Measurements from ENCODE around the gene MYBPHL. TPM values are rescaled to one million over a fixed set of nuclear protein-coding genes. Genes with fewer than 3 reads are reported as not detected.

The MYBPHL gene
- total and polyA plus RNA-seq, 2 experiments from 2014 or later: not detected

DNA sequence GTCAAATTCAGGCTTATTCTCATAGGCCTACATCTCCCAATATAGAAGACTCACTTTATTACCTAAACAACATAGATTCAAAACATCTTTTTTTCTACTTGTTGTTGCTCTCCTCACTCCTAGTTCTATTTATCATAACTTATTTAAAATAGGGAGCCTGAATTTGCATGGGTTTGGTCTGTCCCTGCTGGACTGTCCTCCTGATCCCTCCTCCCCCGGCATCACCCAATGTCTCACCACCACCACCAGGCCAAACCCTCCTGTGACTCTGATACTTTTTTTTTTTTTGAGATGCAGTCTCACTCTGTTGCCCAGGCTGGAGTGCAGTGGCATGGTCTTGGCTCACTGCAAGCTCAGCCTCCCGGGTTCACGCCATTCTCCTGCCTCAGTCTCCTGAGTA is 31.8 kb upstream of the MYBPHL start (continued):
- TF ChIP-seq, protein P1, sequence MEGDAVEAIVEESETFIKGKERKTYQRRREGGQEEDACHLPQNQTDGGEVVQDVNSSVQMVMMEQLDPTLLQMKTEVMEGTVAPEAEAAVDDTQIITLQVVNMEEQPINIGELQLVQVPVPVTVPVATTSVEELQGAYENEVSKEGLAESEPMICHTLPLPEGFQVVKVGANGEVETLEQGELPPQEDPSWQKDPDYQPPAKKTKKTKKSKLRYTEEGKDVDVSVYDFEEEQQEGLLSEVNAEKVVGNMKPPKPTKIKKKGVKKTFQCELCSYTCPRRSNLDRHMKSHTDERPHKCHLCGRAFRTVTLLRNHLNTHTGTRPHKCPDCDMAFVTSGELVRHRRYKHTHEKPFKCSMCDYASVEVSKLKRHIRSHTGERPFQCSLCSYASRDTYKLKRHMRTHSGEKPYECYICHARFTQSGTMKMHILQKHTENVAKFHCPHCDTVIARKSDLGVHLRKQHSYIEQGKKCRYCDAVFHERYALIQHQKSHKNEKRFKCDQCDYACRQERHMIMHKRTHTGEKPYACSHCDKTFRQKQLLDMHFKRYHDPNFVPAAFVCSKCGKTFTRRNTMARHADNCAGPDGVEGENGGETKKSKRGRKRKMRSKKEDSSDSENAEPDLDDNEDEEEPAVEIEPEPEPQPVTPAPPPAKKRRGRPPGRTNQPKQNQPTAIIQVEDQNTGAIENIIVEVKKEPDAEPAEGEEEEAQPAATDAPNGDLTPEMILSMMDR (conservative IDR thresholded peaks at IDR 0.05; ENCODE audit: low read depth in 2 of 2): no peak
- no peak for TF ChIP-seq NANOG (IDR thresholded peaks at IDR 0.05; ENCODE audit: borderline replicate concordance)
- TF ChIP-seq, protein P2, sequence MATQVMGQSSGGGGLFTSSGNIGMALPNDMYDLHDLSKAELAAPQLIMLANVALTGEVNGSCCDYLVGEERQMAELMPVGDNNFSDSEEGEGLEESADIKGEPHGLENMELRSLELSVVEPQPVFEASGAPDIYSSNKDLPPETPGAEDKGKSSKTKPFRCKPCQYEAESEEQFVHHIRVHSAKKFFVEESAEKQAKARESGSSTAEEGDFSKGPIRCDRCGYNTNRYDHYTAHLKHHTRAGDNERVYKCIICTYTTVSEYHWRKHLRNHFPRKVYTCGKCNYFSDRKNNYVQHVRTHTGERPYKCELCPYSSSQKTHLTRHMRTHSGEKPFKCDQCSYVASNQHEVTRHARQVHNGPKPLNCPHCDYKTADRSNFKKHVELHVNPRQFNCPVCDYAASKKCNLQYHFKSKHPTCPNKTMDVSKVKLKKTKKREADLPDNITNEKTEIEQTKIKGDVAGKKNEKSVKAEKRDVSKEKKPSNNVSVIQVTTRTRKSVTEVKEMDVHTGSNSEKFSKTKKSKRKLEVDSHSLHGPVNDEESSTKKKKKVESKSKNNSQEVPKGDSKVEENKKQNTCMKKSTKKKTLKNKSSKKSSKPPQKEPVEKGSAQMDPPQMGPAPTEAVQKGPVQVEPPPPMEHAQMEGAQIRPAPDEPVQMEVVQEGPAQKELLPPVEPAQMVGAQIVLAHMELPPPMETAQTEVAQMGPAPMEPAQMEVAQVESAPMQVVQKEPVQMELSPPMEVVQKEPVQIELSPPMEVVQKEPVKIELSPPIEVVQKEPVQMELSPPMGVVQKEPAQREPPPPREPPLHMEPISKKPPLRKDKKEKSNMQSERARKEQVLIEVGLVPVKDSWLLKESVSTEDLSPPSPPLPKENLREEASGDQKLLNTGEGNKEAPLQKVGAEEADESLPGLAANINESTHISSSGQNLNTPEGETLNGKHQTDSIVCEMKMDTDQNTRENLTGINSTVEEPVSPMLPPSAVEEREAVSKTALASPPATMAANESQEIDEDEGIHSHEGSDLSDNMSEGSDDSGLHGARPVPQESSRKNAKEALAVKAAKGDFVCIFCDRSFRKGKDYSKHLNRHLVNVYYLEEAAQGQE (IDR thresholded peaks at IDR 0.05; ENCODE audit: unreplicated experiment): no peak
- TF ChIP-seq ZNF331 (CRISPR knock-in tag; IDR thresholded peaks at IDR 0.05; ENCODE audit: low read depth): no peak
- TF ChIP-seq ETS1 (IDR thresholded peaks at IDR 0.05): no peak
- TF ChIP-seq STAT1 (IDR thresholded peaks at IDR 0.05; ENCODE audit: unreplicated experiment): no peak

- no peaks in the 10 kb centered on the region for H3K79me2 ChIP-seq (replicated peaks; ENCODE audit: insufficient read depth)
- H3K4me3 ChIP-seq: no peak overlapping the region
- Mint-ChIP-seq H3K4me3 (no peak overlapping the region), H3K27me3 (ENCODE audit: insufficient read depth, low read depth, poor library complexity) (peaks cover 3% of the 10 kb centered on the region), H3K4me1 (no peaks in the 10 kb centered on the region), H3K9me3 (no peaks in the 10 kb centered on the region), H3K27ac (no peak overlapping the region), H3K36me3 (ENCODE audit: low read depth) (peaks cover 67% of the 10 kb centered on the region)
- no peak overlapping the region for H3K27ac ChIP-seq (ENCODE audit: low read depth)
- no peak for ATAC-seq
- no peak for DNase-seq (ENCODE audit: low spot score)
- peaks cover 47% of the 10 kb centered on the region for H3K36me3 ChIP-seq (ENCODE audit: insufficient read depth)
- peaks cover 6% of the 10 kb centered on the region for H4K20me1 ChIP-seq (replicated peaks; ENCODE audit: insufficient read depth)
- H3F3A ChIP-seq (replicated peaks; ENCODE audit: low read depth): no peaks in the 10 kb centered on the region
- TF ChIP-seq ETS1 (IDR thresholded peaks at IDR 0.05): no peak
- no peak for TF ChIP-seq NANOG (IDR thresholded peaks at IDR 0.05; ENCODE audit: borderline replicate concordance)
- TF ChIP-seq, protein P1 (conservative IDR thresholded peaks at IDR 0.05; ENCODE audit: low read depth in 2 of 2): no peak
- H3K4me2 ChIP-seq: no peak overlapping the region
- no peaks in the 10 kb centered on the region for H3K27me3 ChIP-seq (ENCODE audit: insufficient read depth)
- no peaks in the 10 kb centered on the region for H3K4me1 ChIP-seq (ENCODE audit: insufficient read depth)
- no peak overlapping the region for H2AFZ ChIP-seq
- H3K9me2 ChIP-seq (ENCODE audit: insufficient read depth): no peaks in the 10 kb centered on the region
These were observed 31.3 kb upstream of the MYBPHL start for GRCh38 chr1:109338091-109338490.

Data from GM23338 (cell line).